Trophoblast cell (in vitro differentiated cells and primary cell): ENCODE results near the gene PHGDH.

Experiments
- DNase-seq, 2 donors: peaks; one replicate each; pipeline ENCODE4 v3.0.0-alpha.2; 2016
- H2AFZ ChIP-seq: 2 replicates; pipeline ENCODE4 v1.6.1; 2013; ENCODE audit warnings: low read length, moderate library complexity, mild to moderate bottlenecking; ENCODE audit not compliant: insufficient read depth, poor library complexity
- H2AK5ac ChIP-seq: 2 replicates; pipeline ENCODE4 v1.6.1; 2013; ENCODE audit warnings: mild to moderate bottlenecking, low read length
- H2BK120ac ChIP-seq: 2 replicates; pipeline ENCODE4 v1.6.1; 2013; ENCODE audit warnings: low read length, mild to moderate bottlenecking, moderate library complexity; ENCODE audit not compliant: insufficient read depth, poor library complexity
- H2BK12ac ChIP-seq: 2 replicates; pipeline ENCODE4 v1.6.1; 2013; ENCODE audit warnings: mild to moderate bottlenecking, low read length, moderate library complexity
- H2BK5ac ChIP-seq: 2 replicates; pipeline ENCODE4 v1.6.1; 2013; ENCODE audit warnings: low read length, low read depth, moderate library complexity, mild to moderate bottlenecking; ENCODE audit not compliant: poor library complexity
- H3K14ac ChIP-seq: 2 replicates; pipeline ENCODE4 v1.6.1; 2013; ENCODE audit warnings: mild to moderate bottlenecking, low read length
- H3K18ac ChIP-seq: 2 replicates; pipeline ENCODE4 v1.6.1; 2013; ENCODE audit warnings: mild to moderate bottlenecking, low read length
- H3K23ac ChIP-seq: 2 replicates; pipeline ENCODE4 v1.6.1; 2013; ENCODE audit warnings: low read length
- H3K27ac ChIP-seq: 2 replicates; pipeline ENCODE4 v1.5.1; 2013; ENCODE audit warnings: low read depth, mild to moderate bottlenecking, inconsistent platforms, low read length, moderate library complexity
- H3K27me3 ChIP-seq: 2 replicates; pipeline ENCODE4 v1.6.1; 2013; ENCODE audit warnings: inconsistent platforms, mild to moderate bottlenecking, low read length, moderate library complexity; ENCODE audit not compliant: insufficient read depth
- H3K36me3 ChIP-seq, 2 experiments: 1 replicate in 1 of 2; 2 replicates in 1 of 2; pipeline ENCODE4 v1.6.1; 2013; ENCODE audit warnings: low read length in 2 of 2, mild to moderate bottlenecking in 2 of 2, moderate library complexity in 1 of 2; ENCODE audit not compliant: insufficient read depth in 2 of 2, control insufficient read depth in 1 of 2
- H3K4ac ChIP-seq: 2 replicates; pipeline ENCODE4 v1.6.1; 2013; ENCODE audit warnings: low read depth, mild to moderate bottlenecking, low read length, moderate library complexity
- H3K4me1 ChIP-seq, 2 experiments: 1 replicate in 1 of 2; 2 replicates in 1 of 2; pipeline ENCODE4 v1.6.1; 2013; ENCODE audit warnings: low read length in 2 of 2, mild to moderate bottlenecking in 2 of 2, moderate library complexity in 1 of 2; ENCODE audit not compliant: insufficient read depth in 2 of 2, control insufficient read depth in 1 of 2
- H3K4me2 ChIP-seq: 2 replicates; pipeline ENCODE4 v1.6.1; 2013; ENCODE audit warnings: inconsistent platforms, mild to moderate bottlenecking, low read length, moderate library complexity
- H3K4me3 ChIP-seq: 2 replicates; pipeline ENCODE4 v1.5.1; 2013; ENCODE audit warnings: mild to moderate bottlenecking, low read depth, low read length, inconsistent platforms
- H3K79me1 ChIP-seq: one replicate; pipeline ENCODE4 v1.6.1; 2013; ENCODE audit warnings: low read length
- H3K79me2 ChIP-seq: 2 replicates; pipeline ENCODE4 v1.6.1; 2013; ENCODE audit warnings: low read length, mild to moderate bottlenecking; ENCODE audit not compliant: control insufficient read depth, insufficient read depth, poor library complexity
- H3K9ac ChIP-seq: 2 replicates; pipeline ENCODE4 v1.6.1; 2013; ENCODE audit warnings: mild to moderate bottlenecking, low read length
- H3K9me3 ChIP-seq: 2 replicates; pipeline ENCODE4 v1.6.1; 2013; ENCODE audit warnings: low read depth, mild to moderate bottlenecking, control low read depth, inconsistent platforms, low read length; ENCODE audit not compliant: insufficient read depth
- H4K12ac ChIP-seq: 2 replicates; pipeline ENCODE4 v1.6.1; 2013; ENCODE audit warnings: low read depth, mild to moderate bottlenecking, low read length, moderate library complexity
- H4K8ac ChIP-seq: 2 replicates; pipeline ENCODE4 v1.6.1; 2013; ENCODE audit warnings: low read depth, mild to moderate bottlenecking, low read length, moderate library complexity
- H4K91ac ChIP-seq: one replicate; pipeline ENCODE4 v1.6.1; 2013; ENCODE audit warnings: low read depth, mild to moderate bottlenecking, low read length, moderate library complexity
- WGBS: extraction: QIAGEN DNeasy Blood & Tissue Kit; methylation state at CpG from one replicate; pipeline ENCODE4 v1.1.7; 2013; ENCODE audit warnings: missing lambda C conversion rate; ENCODE audit not compliant: insufficient read length, insufficient coverage; ENCODE audit errors: extremely low coverage; 5-methylcytosine and 5-hydroxymethylcytosine counted together

PHGDH gene

GRCh38 chr1:119742202-119742601, 30.5 kb downstream of the PHGDH start:
- WGBS, result no CpG with 5 or more reads among the region's 7 CpGs

DNA sequence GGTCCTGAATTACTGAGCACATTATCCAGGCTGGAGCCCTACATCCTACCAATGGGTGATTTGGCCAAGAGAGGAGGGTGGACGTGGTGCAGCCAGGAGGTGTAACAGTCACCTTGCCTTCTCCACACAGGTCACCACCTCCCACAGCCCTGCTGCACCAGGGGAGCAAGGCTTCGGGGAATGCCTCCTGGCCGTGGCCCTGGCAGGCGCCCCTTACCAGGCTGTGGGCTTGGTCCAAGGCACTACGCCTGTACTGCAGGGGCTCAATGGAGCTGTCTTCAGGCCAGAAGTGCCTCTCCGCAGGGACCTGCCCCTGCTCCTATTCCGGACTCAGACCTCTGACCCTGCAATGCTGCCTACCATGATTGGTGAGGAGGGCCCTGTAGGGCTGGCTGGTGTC, 30.9 kb downstream of the PHGDH start:
- H3K79me2 ChIP-seq, result no peaks in the 10 kb centered on the region
- H2BK5ac ChIP-seq, result no peak overlapping the region
- no CpG with 5 or more reads among the region's 7 CpGs for WGBS
- H3K27ac ChIP-seq, result no peak overlapping the region
- no peak overlapping the region for H3K14ac ChIP-seq
- H4K8ac ChIP-seq, result no peak overlapping the region
- H4K91ac ChIP-seq, result no peak overlapping the region
- no peak overlapping the region for H3K4ac ChIP-seq
- H3K18ac ChIP-seq, result no peak overlapping the region
- peaks cover 0 to 6% of the 10 kb centered on the region in 2 experiments for H3K4me1 ChIP-seq
- DNase-seq, result no peak
- H3K4me2 ChIP-seq, result no peak overlapping the region
- H3K27me3 ChIP-seq, result no peaks in the 10 kb centered on the region
- H3K9me3 ChIP-seq, result peaks cover 2% of the 10 kb centered on the region
- H3K36me3 ChIP-seq, result peaks cover 48 to 50% of the 10 kb centered on the region in 2 experiments
- no peak overlapping the region for H2AFZ ChIP-seq
- H3K9ac ChIP-seq, result no peak overlapping the region
- H3K79me1 ChIP-seq, result no peaks in the 10 kb centered on the region
- H3K4me3 ChIP-seq, result no peak overlapping the region
- H4K12ac ChIP-seq, result no peak overlapping the region
- H2BK12ac ChIP-seq, result no peak overlapping the region
- H3K23ac ChIP-seq, result no peak overlapping the region
- no peak overlapping the region for H2BK120ac ChIP-seq
- no peak overlapping the region for H2AK5ac ChIP-seq

More at GRCh38 chr1:119742202-119742601, 30.5 kb downstream of the PHGDH start:
- H2BK5ac ChIP-seq, result no peak overlapping the region
- no peak overlapping the region for H4K91ac ChIP-seq
- no peak overlapping the region for H3K4ac ChIP-seq
- H4K12ac ChIP-seq, result no peak overlapping the region
- no peak overlapping the region for H2BK120ac ChIP-seq
- no peak overlapping the region for H2BK12ac ChIP-seq
- H3K9me3 ChIP-seq, result peaks cover 2% of the 10 kb centered on the region
- H3K27me3 ChIP-seq, result no peaks in the 10 kb centered on the region
- H3K27ac ChIP-seq, result no peak overlapping the region
- no peak overlapping the region for H4K8ac ChIP-seq
- no peak overlapping the region for H3K4me3 ChIP-seq
- H3K79me1 ChIP-seq, result no peaks in the 10 kb centered on the region
- H3K4me2 ChIP-seq, result no peak overlapping the region
- no peaks in the 10 kb centered on the region for H3K79me2 ChIP-seq
- H2AFZ ChIP-seq, result no peak overlapping the region
- no peak overlapping the region for H3K23ac ChIP-seq
- peak in 1 of 2 donors; percentile 13 for DNase-seq
- H3K18ac ChIP-seq, result no peak overlapping the region
- no peak overlapping the region for H3K9ac ChIP-seq
- H2AK5ac ChIP-seq, result no peak overlapping the region
- peaks cover 0 to 3% of the 10 kb centered on the region in 2 experiments for H3K4me1 ChIP-seq
- H3K36me3 ChIP-seq, result peaks cover 52 to 55% of the 10 kb centered on the region in 2 experiments
- H3K14ac ChIP-seq, result no peak overlapping the region

DNA sequence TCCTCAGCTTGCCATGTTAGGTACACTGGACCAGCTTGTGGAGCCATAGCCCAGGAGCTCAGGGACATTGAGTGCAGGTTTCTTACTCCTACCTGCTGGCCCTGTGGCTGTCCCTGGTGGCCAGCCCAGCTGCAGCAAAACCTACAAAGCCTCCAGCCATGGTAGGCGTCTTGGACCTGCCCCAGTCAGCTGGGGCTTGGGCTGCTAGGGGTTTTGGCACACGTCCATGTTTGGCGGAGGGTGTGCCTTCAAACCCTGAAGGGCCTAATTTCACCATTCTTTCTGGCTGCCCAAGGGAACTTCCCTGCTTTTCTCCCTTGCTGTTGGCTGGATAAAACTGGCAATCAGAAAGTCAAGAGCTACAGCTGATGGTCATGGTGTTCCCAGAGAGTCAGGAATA, 31.6 kb downstream of the PHGDH start:
- Histone ChIP-seq H3K4ac (no peak overlapping the region), H3K36me3 (peaks cover 44 to 45% of the 10 kb centered on the region in 2 experiments), H3K9ac (no peak overlapping the region), H4K8ac (no peak overlapping the region), H2BK5ac (no peak overlapping the region), H3K14ac (no peak overlapping the region), H3K23ac (no peak overlapping the region), H2AFZ (no peak overlapping the region), H3K4me1 (peaks cover 0 to 7% of the 10 kb centered on the region in 2 experiments), H4K12ac (no peak overlapping the region), H3K79me1 (no peaks in the 10 kb centered on the region), H2AK5ac (no peak overlapping the region), H3K27ac (no peak overlapping the region), H3K9me3 (peaks cover 2% of the 10 kb centered on the region), H3K18ac (no peak overlapping the region), H4K91ac (no peak overlapping the region), H3K79me2 (no peaks in the 10 kb centered on the region), H3K4me2 (no peak overlapping the region), H2BK12ac (no peak overlapping the region), H3K4me3 (no peak overlapping the region), H2BK120ac (no peak overlapping the region), H3K27me3 (no peaks in the 10 kb centered on the region)
- no CpG with 5 or more reads among the region's 3 CpGs for WGBS
- DNase-seq, result no peak

DNA sequence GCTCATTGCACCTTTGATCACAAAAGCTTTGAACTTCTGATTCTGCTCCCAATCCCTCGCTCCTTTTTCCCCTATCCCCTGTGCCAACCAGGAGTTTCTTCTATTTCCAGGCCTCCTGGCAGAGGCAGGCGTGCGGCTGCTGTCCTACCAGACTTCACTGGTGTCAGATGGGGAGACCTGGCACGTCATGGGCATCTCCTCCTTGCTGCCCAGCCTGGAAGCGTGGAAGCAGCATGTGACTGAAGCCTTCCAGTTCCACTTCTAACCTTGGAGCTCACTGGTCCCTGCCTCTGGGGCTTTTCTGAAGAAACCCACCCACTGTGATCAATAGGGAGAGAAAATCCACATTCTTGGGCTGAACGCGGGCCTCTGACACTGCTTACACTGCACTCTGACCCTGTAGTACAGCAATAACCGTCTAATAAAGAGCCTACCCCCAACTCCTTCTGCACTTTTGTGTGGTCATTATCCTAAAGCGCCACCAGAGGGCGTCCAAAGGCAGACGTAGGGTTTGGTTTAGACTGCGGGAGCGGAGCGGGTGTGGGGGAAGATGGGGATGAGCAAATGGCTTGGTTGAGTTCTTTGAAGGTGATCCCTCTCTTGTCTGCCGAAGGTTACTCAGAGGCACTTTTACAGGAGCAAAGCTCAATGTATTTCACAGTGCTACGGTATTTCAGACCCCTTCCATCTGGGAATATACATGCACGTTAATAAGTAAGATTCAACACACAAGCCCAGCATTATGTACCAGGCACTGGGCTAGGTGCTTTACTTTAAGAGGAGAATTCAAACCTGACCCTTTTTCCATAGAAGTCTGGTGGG, 32.3 kb downstream of the PHGDH start:
- peak; percentile 56 to 85 for DNase-seq
- Histone ChIP-seq H3K27me3 (no peaks in the 10 kb centered on the region), H3K18ac (no peak overlapping the region), H3K4ac (no peak overlapping the region), H4K12ac (no peak overlapping the region), H3K79me2 (no peaks in the 10 kb centered on the region), H2BK120ac (no peak overlapping the region), H3K9ac (no peak overlapping the region), H2BK12ac (no peak overlapping the region), H3K79me1 (no peaks in the 10 kb centered on the region), H2AK5ac (no peak overlapping the region), H3K4me2 (no peak overlapping the region), H2BK5ac (no peak overlapping the region), H3K27ac (no peak overlapping the region), H4K91ac (no peak overlapping the region), H3K4me3 (no peak overlapping the region), H3K14ac (no peak overlapping the region), H3K4me1 (peaks cover 0 to 7% of the 10 kb centered on the region in 2 experiments), H3K9me3 (peaks cover 2% of the 10 kb centered on the region), H4K8ac (no peak overlapping the region), H2AFZ (no peak overlapping the region), H3K23ac (no peak overlapping the region), H3K36me3 (peaks cover 41 to 42% of the 10 kb centered on the region in 2 experiments)
- WGBS, result no CpG with 5 or more reads among the region's 17 CpGs
